ENCODE results near the gene RNF7. TPM values are rescaled to one million over a fixed set of nuclear protein-coding genes. Genes with fewer than 3 reads are reported as not detected.
"Not testable (repeated sequence)": the region's sequence is repeated elsewhere in the genome, so short reads cannot be mapped to it uniquely, and the experiment has no call there.

The RNF7 gene
- total and polyA plus RNA-seq, 5 donors from 2014 or later, result 65.4 to 169 (median 155) TPM

GRCh38 chr3:141754032-141754431, 15.9 kb downstream of the RNF7 start:
- H3K9me3 ChIP-seq (ENCODE audit: control insufficient read depth in 2 of 2, low read length in 2 of 2), result no peaks in the 10 kb centered on the region
- ATAC-seq (ENCODE audit: low read depth in 2 of 2) (no peak), DNase-seq (no peak)
- H3K27me3 ChIP-seq (ENCODE audit: control insufficient read depth, insufficient read depth, low read length), result no peaks in the 10 kb centered on the region
- H3K36me3 Mint-ChIP-seq, result peaks cover 5% of the 10 kb centered on the region
- H3K4me3 Mint-ChIP-seq, result no peak overlapping the region
- no peaks in the 10 kb centered on the region for H3K27me3 Mint-ChIP-seq
- no peaks in the 10 kb centered on the region for H3K4me1 ChIP-seq (ENCODE audit: control insufficient read depth, insufficient read depth, low read length, poor library complexity, severe bottlenecking)
- H3K36me3 ChIP-seq (ENCODE audit: control insufficient read depth, insufficient read depth, low read length), result peaks cover 14% of the 10 kb centered on the region
- no peak overlapping the region for H3K4me3 ChIP-seq (ENCODE audit: low read depth, low read length)
- no peak overlapping the region for H3K27ac Mint-ChIP-seq
- peaks cover 0 to 1% (median 0%) of the 10 kb centered on the region in 7 donors for H3K9me3 Mint-ChIP-seq
- H3K27ac ChIP-seq (ENCODE audit: insufficient read depth, low read length, poor library complexity, severe bottlenecking), result no peak overlapping the region
- peaks cover 0 to 4% (median under 1%) of the 10 kb centered on the region in 4 donors for H3K4me1 Mint-ChIP-seq

- H3K27ac ChIP-seq (ENCODE audit: insufficient read depth, low read length, poor library complexity, severe bottlenecking); H3K4me3 ChIP-seq (ENCODE audit: low read depth, low read length); H3K9me3 ChIP-seq (ENCODE audit: control insufficient read depth in 2 of 2, low read length in 2 of 2); H3K27me3 ChIP-seq (ENCODE audit: control insufficient read depth, insufficient read depth, low read length); H3K27ac Mint-ChIP-seq; H3K9me3 Mint-ChIP-seq; H3K4me3 Mint-ChIP-seq; H3K4me1 ChIP-seq (ENCODE audit: control insufficient read depth, insufficient read depth, low read length, poor library complexity, severe bottlenecking); DNase-seq; H3K36me3 ChIP-seq (ENCODE audit: control insufficient read depth, insufficient read depth, low read length); H3K36me3 Mint-ChIP-seq; ATAC-seq (ENCODE audit: low read depth in 2 of 2); H3K27me3 Mint-ChIP-seq: not testable (repeated sequence)
- H3K4me1 Mint-ChIP-seq, result peaks cover 1 to 10% (median 7%) of the 10 kb centered on the region in 4 donors
Observed at GRCh38 chr3:141762552-141762951, 24.5 kb downstream of the RNF7 start.

GRCh38 chr3:141763088-141763750, 25.1 kb downstream of the RNF7 start, which contains the start of gene GRK7:
TSS of gene GRK7 (plus strand) at chr3:141763408. CDS start at chr3:141778285, 14,877 bp downstream.
- Histone ChIP-seq H3K27ac (ENCODE audit: insufficient read depth, low read length, poor library complexity, severe bottlenecking) (no peak within 1 kb of the TSS), H3K4me3 (ENCODE audit: low read depth, low read length) (no peak within 1 kb of the TSS), H3K9me3 (ENCODE audit: control insufficient read depth in 2 of 2, low read length in 2 of 2) (no peaks in the 10 kb centered on the region), H3K4me1 (ENCODE audit: control insufficient read depth, insufficient read depth, low read length, poor library complexity, severe bottlenecking) (no peaks in the 10 kb centered on the region), H3K36me3 (ENCODE audit: control insufficient read depth, insufficient read depth, low read length) (no peaks in the 10 kb centered on the region), H3K27me3 (ENCODE audit: control insufficient read depth, insufficient read depth, low read length) (no peaks in the 10 kb centered on the region)
- Mint-ChIP-seq H3K27me3 (no peaks in the 10 kb centered on the region), H3K36me3 (no peaks in the 10 kb centered on the region), H3K4me1 (peaks cover 1 to 14% (median 8%) of the 10 kb centered on the region in 4 donors), H3K4me3 (no peak within 1 kb of the TSS), H3K9me3 (peaks cover 0 to 1% (median 0%) of the 10 kb centered on the region in 7 donors), H3K27ac (no peak within 1 kb of the TSS)
- no peak for DNase-seq
- ATAC-seq (ENCODE audit: low read depth in 2 of 2), result no peak

- no peak overlapping the region for H3K4me3 Mint-ChIP-seq
- H3K27ac Mint-ChIP-seq, result no peak overlapping the region
- peaks cover 1 to 14% (median 10%) of the 10 kb centered on the region in 4 donors for H3K4me1 Mint-ChIP-seq
- Histone ChIP-seq H3K36me3 (ENCODE audit: control insufficient read depth, insufficient read depth, low read length) (no peaks in the 10 kb centered on the region), H3K4me1 (ENCODE audit: control insufficient read depth, insufficient read depth, low read length, poor library complexity, severe bottlenecking) (no peaks in the 10 kb centered on the region), H3K27me3 (ENCODE audit: control insufficient read depth, insufficient read depth, low read length) (no peaks in the 10 kb centered on the region), H3K27ac (ENCODE audit: insufficient read depth, low read length, poor library complexity, severe bottlenecking) (no peak overlapping the region), H3K4me3 (ENCODE audit: low read depth, low read length) (no peak overlapping the region), H3K9me3 (ENCODE audit: control insufficient read depth in 2 of 2, low read length in 2 of 2) (no peaks in the 10 kb centered on the region)
- peaks cover 1% of the 10 kb centered on the region for H3K36me3 Mint-ChIP-seq
- DNase-seq (no peak), ATAC-seq (ENCODE audit: low read depth in 2 of 2) (no peak)
- peaks cover 0 to 1% (median 0%) of the 10 kb centered on the region in 7 donors for H3K9me3 Mint-ChIP-seq
- H3K27me3 Mint-ChIP-seq, result no peaks in the 10 kb centered on the region
Observed at GRCh38 chr3:141764045-141764444, 25.9 kb downstream of the RNF7 start.

- Histone ChIP-seq H3K27me3 (ENCODE audit: control insufficient read depth, insufficient read depth, low read length) (no peaks in the 10 kb centered on the region), H3K4me1 (ENCODE audit: control insufficient read depth, insufficient read depth, low read length, poor library complexity, severe bottlenecking) (no peaks in the 10 kb centered on the region), H3K4me3 (ENCODE audit: low read depth, low read length) (no peak overlapping the region), H3K9me3 (ENCODE audit: control insufficient read depth in 2 of 2, low read length in 2 of 2) (no peaks in the 10 kb centered on the region), H3K36me3 (ENCODE audit: control insufficient read depth, insufficient read depth, low read length) (no peaks in the 10 kb centered on the region), H3K27ac (ENCODE audit: insufficient read depth, low read length, poor library complexity, severe bottlenecking) (no peak overlapping the region)
- Mint-ChIP-seq H3K4me3 (no peak overlapping the region), H3K4me1 (peaks cover 1 to 14% (median 10%) of the 10 kb centered on the region in 4 donors), H3K36me3 (peaks cover 4% of the 10 kb centered on the region), H3K27ac (no peak overlapping the region), H3K27me3 (no peaks in the 10 kb centered on the region), H3K9me3 (peaks cover 0 to 1% (median 0%) of the 10 kb centered on the region in 7 donors)
- ATAC-seq (ENCODE audit: low read depth in 2 of 2) (no peak), DNase-seq (no peak)
Observed at GRCh38 chr3:141764465-141764864, 26.4 kb downstream of the RNF7 start.

GRCh38 chr3:141764986-141765385, 26.9 kb downstream of the RNF7 start:
- peaks cover 1 to 14% (median 10%) of the 10 kb centered on the region in 4 donors for H3K4me1 Mint-ChIP-seq
- H3K36me3 Mint-ChIP-seq, result peaks cover 4% of the 10 kb centered on the region
- ATAC-seq (ENCODE audit: low read depth in 2 of 2), result no peak
- no peak overlapping the region for H3K4me3 Mint-ChIP-seq
- H3K9me3 Mint-ChIP-seq, result no peaks in the 10 kb centered on the region
- Histone ChIP-seq H3K36me3 (ENCODE audit: control insufficient read depth, insufficient read depth, low read length) (no peaks in the 10 kb centered on the region), H3K27ac (ENCODE audit: insufficient read depth, low read length, poor library complexity, severe bottlenecking) (no peak overlapping the region), H3K4me3 (ENCODE audit: low read depth, low read length) (no peak overlapping the region), H3K9me3 (ENCODE audit: control insufficient read depth in 2 of 2, low read length in 2 of 2) (no peaks in the 10 kb centered on the region), H3K4me1 (ENCODE audit: control insufficient read depth, insufficient read depth, low read length, poor library complexity, severe bottlenecking) (no peaks in the 10 kb centered on the region), H3K27me3 (ENCODE audit: control insufficient read depth, insufficient read depth, low read length) (no peaks in the 10 kb centered on the region)
- DNase-seq, result no peak
- no peak overlapping the region for H3K27ac Mint-ChIP-seq
- no peaks in the 10 kb centered on the region for H3K27me3 Mint-ChIP-seq

GRCh38 chr3:141767066-141767465, 29.0 kb downstream of the RNF7 start:
- Histone ChIP-seq H3K27ac (ENCODE audit: insufficient read depth, low read length, poor library complexity, severe bottlenecking) (no peak overlapping the region), H3K36me3 (ENCODE audit: control insufficient read depth, insufficient read depth, low read length) (no peaks in the 10 kb centered on the region), H3K4me1 (ENCODE audit: control insufficient read depth, insufficient read depth, low read length, poor library complexity, severe bottlenecking) (no peaks in the 10 kb centered on the region), H3K9me3 (ENCODE audit: control insufficient read depth in 2 of 2, low read length in 2 of 2) (no peaks in the 10 kb centered on the region), H3K27me3 (ENCODE audit: control insufficient read depth, insufficient read depth, low read length) (no peaks in the 10 kb centered on the region), H3K4me3 (ENCODE audit: low read depth, low read length) (no peak overlapping the region)
- peaks cover 1 to 14% (median 10%) of the 10 kb centered on the region in 4 donors for H3K4me1 Mint-ChIP-seq
- ATAC-seq (ENCODE audit: low read depth in 2 of 2) (no peak), DNase-seq (peak in 1 of 3 donors; percentile 41)
- peaks cover 4% of the 10 kb centered on the region for H3K36me3 Mint-ChIP-seq
- no peak overlapping the region for H3K4me3 Mint-ChIP-seq
- H3K9me3 Mint-ChIP-seq, result peaks cover 0 to 2% (median 0%) of the 10 kb centered on the region in 7 donors
- peak overlapping the region in 2 of 3 donors; percentile 11 to 13 for H3K27ac Mint-ChIP-seq
- no peaks in the 10 kb centered on the region for H3K27me3 Mint-ChIP-seq
